ENCODE results near the gene TLE6.
"Not testable (repeated sequence)": the region's sequence is repeated elsewhere in the genome, so short reads cannot be mapped to it uniquely, and the experiment has no call there.

Gene TLE6

DNA sequence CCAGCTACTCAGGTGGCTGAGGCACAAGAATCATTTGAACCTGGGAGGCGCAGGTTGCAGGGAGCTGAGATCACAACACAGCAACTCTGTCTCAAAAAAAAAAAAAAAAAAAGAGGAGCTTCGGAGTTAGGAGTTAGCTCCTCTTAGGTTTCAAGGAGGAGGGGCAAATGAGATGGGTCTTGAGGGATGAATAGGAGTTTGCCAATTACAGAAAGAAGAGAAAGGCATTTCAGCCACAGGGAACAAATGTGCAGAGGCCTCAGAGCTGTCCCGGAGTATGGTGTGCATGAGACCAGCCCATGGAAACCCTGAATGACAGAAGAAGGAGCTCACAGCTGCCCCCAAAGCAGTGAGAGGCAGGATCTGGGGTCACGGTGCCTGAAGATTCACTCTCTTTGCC is 27.2 kb downstream of the TLE6 start:
- DNase-seq (ENCODE audit: low read depth in 2 of 2) = no peak

DNA sequence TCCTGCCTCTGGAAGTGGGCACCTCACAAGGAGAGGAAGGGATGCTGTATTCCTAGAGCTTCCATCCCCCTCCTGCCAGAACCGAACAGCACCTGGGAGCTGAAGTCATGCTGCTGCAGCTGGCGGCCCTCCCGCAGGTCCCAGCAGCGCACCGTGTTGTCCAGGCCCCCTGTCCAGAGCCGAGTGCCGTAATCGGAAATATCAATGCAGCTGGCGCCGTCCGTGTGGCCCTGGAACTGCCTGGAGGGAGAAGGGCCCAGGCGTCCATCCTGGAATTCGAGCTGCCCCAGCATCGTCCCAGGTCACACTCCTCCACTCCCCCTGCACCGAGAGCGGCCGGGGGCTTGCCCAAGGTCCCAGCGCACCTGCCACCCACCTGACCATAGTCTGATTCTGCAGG is 28.0 kb downstream of the TLE6 start:
- DNase-seq (ENCODE audit: low read depth in 2 of 2) = no peak

DNA sequence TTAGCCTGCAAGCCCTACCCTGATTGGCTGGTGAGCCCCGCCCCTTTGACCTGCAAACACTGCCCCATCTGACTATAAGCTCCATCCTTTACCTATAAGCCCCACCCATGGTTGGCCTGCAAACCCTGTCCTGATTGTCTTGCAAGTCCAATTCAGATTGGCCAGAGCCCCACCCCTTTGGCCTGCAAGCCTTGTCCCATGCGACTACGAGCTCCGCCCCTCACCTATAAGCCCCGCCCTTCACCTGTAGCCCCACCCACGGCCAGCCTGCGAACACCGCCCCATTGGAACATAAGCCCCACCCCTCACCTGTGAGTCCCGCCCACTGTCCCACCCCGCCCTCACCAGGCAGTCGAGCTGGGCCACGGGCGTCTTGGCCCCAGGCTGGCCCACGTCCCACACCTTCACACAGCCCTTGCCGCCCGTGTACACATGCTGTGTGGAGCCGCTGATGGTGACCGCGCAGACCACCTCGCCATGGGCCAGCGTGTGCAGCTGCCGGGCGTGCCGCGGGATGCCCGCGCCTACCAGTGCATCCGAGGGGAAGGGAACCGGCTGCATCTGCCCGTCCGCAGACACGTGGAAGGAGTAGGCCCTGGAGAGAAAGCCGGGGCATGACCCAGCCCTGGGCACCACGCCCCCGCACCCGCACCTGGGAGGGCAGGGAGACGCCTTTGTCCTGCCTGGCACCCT is 28.9 kb downstream of the TLE6 start:
- no peak for DNase-seq (ENCODE audit: low read depth in 2 of 2)

DNA sequence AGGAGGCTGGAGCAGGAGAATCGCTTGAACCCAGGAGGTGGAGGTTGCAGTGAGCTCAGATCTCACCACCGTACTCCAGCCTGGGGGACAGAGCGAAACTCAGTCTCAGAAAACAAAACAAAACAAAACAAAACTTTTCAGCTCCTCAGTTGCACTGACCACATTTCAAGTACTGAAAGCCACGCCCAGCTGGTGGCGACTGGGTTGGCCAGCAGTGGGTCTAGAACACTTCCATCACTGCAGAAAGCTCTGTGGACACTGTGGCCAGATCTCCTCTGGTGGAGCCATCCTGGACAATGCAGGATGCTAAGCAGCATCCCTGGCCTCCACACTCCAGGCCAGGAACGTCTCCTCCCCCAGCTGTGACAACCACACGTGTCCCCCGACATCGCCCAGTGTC is 30.6 kb downstream of the TLE6 start:
- DNase-seq (ENCODE audit: low read depth in 2 of 2) = no peak

DNA sequence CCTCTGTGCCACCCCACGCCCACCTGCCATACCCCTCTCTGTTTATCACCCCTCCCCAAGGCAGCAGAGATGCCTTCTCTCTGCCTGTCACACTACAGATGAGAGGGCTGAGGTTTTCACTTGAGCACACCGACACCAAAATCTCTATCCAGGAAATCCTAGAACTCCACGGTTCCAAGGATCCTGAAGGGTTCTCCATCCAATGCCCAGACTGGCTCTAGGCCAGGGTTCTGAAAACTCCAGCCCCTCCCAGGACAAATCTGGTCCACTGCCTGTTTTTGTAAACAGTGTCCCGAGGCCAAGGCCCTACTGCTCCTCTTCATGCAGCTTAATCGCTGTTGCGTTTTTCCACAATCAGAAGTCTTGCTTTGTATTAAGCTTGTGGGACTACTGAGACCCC is 31.6 kb downstream of the TLE6 start:
- DNase-seq (ENCODE audit: low read depth in 2 of 2) = no peak

DNA sequence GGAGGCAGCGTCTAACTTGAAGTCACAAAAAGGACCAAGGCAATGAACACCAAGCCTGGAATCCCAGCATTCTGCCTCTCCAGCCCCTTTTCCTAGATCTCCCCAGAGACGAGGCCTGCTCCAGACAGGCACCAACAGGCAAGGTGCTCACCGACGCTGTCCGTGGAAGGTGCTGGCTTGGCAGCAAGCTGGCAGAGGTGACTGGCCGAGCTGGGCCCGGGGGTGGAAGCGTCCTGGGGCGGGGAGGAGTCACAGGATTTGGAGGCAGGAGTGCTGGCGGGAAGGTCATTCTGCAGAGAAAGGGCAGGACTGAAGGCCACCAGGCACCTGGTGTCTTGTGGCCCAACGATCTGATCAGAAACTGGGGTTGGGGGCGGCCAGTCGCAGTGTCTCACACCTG is 33.5 kb downstream of the TLE6 start:
- DNase-seq (ENCODE audit: low read depth in 2 of 2) = no peak

DNA sequence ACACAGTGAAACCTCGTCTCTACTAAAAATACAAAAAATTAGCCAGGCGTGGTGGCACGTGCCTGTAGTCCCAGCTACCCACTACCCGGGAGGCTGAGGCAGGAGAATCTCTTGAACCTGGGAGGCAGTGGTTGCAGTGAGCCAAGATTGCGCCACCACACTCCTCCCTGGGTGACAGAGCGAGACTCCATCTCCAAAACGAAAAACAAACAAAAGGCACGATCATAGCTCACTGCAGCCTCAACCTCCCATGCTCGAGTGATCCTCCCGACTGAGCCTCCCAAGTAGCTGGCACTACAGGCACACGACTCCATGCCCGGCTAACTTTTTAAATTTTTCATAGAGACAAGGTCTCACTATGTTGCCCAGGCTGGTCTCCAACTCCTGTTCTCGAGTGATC is 34.7 kb downstream of the TLE6 start:
- not testable (repeated sequence) for DNase-seq (ENCODE audit: low read depth in 2 of 2)

DNA sequence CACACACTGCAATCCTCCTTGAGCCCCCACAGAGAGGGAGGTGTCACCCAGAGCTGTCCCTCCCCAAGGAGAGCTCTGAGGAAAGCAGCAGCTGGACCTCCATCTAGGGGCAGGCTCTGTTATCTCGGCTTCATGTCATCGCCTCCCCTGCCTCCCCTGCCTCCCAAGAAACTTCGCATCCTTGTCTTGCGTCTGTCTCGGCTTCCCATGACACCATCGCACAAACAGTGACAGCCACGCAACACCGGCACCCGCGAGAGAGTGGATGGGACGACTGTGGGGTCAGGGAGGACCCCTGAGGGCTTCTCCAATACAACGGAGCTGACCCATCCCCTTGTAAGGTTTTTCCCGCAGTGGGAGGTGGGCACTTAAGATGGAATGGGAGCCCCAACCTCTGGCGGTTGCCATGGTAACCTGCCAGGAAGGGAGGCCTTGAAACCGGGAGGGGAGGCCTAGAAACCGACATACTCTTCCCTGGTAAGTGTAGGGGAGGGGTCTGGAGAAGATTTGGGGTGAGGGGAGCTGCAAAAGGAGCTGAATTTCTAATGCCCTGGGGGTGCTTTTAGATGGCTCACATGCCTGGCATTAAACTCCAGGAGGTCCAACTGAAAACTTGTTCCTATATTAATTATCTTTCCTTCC is 35.4 kb downstream of the TLE6 start:
- no peak for DNase-seq (ENCODE audit: low read depth in 2 of 2)

DNA sequence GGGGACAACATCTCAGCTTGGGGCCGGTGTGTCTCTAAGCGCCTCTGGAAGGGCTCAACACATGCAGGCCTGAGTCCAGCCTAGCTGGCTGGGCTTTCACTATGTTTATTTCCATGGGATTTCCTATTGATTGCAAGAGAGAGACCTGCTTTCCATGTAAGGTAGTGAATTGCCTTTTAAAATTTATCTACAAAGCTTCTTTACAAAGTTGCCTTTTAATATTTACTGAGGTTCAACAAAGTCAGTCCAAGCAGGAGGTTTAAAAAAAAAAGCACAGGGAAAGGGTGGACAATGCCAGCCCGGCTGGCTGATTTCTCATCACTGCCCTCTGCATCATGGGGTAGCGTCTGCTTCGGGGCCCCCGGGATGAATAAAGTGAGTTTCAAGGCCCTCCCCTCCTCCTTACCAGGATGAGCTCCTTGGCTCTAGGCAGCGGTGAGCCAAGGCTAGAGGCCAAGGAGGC is 35.9 kb downstream of the TLE6 start:
- DNase-seq (ENCODE audit: low read depth in 2 of 2) = no peak

DNA sequence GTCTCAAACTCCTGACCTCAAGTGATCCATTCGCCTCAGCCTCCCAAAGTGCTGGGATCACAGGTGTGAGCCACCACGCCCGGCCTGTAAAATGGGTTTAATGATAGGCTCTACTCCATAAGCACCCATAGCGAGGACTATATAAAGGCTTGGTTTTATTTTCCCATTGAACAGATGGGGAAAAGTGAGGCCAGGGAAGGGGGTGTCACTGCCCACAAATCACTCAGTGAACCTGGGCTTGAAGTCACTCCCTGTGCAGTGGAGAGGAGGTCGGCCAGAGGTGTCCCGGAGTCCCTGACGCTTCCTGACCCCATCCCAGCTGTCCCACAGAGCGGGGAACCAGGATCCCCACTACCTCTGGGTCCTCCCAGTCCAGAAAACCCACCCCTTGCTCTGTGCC is 36.8 kb downstream of the TLE6 start:
- DNase-seq (ENCODE audit: low read depth in 2 of 2) = no peak

DNA sequence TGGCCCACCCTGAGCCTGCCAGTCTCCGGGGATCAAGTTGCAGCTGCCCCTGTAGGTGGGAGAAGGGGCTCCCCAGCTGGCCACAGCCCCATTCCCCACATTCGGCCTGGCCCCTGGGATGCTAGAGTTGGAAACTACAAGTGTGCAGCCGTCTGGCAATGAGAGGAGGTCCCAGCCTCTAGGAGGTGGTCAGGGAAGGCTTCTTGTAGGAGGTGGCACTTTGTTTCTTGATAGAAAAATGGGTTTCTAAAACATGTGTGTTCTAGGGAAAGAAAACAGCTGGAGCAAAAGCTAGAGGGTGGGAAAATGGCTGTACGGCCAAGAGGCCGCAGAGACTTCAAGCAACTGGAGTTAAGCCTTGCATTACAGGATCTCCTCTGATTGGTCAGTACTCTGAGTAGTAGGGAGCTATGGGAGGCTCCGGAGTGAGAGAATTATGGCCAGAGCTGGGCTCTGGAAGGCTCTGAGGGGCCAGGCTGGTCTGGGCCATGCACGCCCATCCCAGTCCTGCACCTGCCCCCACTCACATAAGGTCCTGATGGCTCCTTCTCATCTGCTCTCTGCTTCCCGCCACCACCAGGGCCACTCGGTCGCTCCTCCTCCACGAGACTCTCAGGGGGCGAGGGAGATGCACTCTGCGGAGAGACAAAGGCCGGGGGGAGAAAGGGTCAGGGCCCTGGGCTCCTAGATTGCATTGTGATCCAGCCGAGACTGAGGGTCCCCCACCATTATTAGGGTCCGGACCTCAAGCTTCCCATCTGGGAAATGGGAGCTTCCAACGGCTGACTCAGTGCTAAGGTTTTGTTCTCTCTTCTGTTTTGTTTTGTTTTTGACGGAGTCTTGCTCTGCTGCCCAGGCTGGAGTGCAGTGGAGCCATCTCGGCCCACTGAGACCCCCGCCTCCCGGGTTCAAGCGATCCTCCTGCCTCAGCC is 38.0 kb downstream of the TLE6 start:
- DNase-seq (ENCODE audit: low read depth in 2 of 2) = no peak

DNA sequence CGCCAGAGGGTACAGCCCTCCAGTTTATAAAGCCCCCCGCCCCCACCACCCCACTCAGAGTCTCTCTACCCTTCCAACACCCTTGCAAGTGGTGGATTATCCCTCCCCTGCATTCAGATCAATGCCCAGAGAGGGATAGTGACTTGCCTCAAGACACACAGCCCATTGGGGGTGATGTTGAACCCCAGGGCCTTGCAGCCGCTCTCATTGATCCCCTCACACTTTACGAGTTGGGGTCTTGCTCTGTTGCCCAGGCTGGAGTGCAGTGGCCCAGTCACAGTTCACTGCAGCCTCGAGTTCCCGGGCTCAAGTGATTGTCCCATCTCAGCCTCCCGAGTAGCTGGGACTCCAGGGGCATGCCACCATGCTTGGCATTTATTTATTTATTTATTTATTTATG is 40.6 kb downstream of the TLE6 start:
- no peak for DNase-seq (ENCODE audit: low read depth in 2 of 2)

DNA sequence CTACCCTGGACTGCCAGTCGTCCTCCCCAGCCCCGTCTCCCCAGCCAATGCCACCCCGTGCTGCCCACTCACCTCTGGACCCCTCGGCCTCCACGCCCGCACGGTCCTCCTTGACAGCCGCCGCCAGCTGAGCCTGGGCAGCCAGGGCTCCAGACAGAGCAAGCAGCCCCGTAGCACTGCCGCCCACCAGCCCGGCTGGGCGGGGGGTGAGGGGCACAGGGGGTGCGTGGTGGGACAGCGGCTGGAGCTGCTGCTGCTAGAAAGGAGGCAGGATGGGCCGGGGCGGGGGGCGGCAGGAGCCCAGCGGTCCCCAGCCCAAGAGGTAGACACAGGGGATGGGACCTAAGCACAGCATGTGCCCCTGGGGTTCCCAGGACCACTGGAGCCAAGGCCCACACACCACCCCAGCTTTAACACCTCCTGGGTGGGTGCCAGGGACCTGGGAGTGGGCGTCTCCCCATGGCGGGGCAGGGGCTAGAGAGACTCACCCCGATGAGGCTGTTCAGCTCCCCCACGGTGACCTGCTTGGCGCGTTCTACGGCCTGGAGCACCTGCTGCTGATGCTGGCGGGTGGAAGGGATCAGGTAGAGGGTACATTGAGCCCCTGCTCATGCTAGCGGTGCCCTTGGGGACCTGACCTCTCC is 42.0 kb downstream of the TLE6 start:
- DNase-seq (ENCODE audit: low read depth in 2 of 2) = no peak

DNA sequence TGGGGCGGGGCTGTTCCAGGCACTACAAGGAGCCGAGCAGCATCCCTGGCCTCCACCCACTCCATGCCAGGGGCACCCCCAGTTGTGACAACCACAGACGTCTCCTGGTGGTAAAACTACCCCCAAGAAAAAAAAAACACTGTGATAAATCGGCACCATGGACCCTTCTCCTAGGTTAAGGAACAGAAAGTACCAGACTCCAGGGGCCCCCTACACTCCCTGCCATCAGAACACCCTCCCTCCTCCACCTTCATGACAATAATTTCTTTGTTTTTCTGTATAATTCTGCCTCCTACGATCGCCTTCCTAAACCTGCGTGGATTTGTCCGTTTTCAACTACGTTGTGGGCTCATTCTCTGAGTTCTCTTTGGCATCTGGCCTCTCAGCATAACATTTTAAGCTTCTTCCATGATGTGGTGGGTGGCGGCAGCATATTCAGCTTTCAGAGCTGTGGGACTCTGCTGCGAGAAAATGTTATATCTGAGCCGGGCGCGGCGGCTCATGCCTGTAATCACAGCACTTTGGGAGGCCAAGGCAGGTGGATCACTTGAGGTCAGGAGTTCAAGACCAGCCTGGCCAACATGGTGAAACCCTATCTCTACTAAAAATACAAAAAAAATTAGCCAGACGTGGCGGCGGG is 43.1 kb downstream of the TLE6 start:
- no peak for DNase-seq (ENCODE audit: low read depth in 2 of 2)

DNA sequence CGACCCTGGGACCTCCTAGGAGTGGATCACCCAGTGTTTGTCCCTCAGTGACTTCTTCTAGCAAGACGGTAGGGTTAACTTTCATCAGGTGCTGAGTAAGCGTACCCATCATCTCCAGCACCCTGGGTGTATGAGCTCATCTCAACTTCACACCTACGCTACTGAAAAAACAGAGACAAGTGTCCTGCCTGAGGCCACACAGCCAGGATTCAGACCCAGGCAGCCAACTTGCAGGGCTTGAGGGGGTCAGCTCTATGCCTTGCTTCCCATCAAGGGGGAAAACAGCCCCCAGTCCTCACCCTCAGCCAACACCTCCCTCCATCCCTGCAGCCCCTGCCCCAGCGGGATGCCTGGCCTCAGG is 47.1 kb downstream of the TLE6 start:
- DNase-seq (ENCODE audit: low read depth in 2 of 2) = no peak

DNA sequence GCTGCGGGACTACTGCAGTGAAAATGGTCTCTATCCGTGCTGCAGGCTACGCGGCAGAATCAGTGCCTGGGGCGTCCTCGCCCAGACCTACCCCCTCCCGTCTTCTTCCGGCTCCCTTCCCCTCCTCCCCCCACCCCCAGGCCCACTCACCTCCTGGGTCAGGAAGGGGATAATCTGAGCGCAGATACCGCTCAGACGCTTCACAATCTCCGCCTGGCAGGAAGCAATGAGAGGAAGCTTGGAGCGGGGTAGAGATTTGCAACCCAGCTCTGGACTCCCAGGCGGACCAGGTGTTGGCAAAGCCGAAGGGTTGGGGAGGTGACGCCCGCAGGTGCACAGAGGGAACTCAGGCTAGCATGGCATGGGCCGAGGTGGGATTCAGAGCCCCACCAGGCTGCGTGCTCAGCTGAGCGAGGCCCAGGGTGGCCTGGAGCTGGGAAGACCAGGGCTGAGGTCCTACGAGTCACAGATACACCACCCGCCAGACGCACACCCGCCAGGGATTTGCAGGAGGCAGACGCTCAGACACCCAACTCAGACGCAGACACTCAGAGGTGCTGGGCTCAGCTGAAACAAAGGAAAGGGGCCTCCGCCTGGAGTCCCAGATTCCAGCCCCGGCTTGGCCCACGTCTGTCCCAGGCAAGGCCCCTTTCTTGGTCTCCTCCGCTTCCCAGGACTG is 47.6 kb downstream of the TLE6 start:
- no peak for DNase-seq (ENCODE audit: low read depth in 2 of 2)

DNA sequence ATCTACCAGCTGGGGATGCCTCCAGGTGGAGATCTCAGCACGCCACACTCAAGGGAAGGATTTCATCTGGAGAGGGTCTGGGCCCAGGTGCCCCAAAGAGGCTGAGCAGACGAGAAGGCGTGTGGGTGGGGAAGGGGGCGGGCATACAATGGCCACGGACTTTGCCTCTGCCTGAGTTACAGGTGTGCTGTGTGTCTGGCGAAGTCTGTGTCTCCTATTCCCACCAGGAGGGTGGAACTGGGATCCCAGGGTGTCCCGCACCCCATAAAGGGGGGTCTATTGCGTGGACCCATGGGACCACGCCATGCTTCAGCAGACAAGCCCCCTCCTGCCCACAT is 48.2 kb downstream of the TLE6 start:
- DNase-seq (ENCODE audit: low read depth in 2 of 2) = no peak

DNA sequence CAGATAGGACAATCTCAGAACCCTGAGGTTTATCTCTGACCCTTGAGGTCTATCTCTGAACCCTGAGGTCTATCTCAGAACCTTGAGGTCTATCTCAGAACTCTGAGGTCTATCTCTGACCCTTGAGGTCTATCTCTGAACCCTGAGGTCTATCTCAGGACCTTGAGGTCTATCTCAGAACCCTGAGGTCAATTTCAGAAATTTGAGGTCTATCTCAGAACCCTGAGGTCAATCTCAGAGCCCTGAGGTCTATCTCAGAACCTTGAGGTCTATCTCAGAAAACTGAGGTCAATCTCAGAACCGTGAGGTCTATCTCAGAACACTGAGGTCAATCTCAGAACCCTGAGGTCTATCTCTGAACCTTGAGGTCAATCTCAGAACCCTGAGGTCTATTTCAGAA is 49.4 kb downstream of the TLE6 start:
- DNase-seq (ENCODE audit: low read depth in 2 of 2) = no peak

DNA sequence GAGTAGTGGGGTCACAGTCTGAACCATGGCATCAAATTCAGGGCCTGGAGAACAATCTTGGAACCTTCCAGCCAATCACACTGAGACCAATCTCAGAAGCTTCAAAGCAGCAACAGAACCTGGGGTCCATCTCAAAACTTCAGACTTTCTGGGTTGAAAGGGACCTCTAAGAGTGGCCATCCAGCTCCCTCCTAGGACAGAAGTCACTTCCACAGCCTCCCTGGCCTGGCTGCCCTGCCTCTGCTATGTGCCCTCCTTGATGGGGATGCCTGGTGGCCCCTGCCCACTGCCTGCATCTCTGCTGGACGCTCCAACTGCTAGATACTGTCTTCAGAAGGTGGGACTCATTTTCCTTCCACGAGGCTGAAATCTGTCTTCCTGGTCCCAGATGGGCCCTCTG is 49.9 kb downstream of the TLE6 start:
- no peak for DNase-seq (ENCODE audit: low read depth in 2 of 2)

DNA sequence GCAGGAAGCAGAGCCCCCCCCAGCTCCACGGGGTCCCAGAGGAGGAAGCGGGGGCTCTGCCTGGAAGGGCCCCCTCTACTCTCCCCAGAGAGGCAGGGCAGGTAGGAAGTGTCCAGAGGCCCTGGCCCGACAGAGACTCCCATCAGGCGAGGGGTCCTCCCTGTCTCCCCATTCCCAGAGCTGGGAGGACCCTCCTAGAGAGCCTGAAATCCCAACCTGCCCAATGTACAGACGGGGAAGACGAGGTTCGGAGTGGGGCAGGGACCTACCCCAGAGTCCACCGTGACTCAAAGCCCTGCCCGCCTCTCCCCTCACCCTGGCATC is 50.6 kb downstream of the TLE6 start:
- DNase-seq (ENCODE audit: low read depth in 2 of 2) = no peak

DNA sequence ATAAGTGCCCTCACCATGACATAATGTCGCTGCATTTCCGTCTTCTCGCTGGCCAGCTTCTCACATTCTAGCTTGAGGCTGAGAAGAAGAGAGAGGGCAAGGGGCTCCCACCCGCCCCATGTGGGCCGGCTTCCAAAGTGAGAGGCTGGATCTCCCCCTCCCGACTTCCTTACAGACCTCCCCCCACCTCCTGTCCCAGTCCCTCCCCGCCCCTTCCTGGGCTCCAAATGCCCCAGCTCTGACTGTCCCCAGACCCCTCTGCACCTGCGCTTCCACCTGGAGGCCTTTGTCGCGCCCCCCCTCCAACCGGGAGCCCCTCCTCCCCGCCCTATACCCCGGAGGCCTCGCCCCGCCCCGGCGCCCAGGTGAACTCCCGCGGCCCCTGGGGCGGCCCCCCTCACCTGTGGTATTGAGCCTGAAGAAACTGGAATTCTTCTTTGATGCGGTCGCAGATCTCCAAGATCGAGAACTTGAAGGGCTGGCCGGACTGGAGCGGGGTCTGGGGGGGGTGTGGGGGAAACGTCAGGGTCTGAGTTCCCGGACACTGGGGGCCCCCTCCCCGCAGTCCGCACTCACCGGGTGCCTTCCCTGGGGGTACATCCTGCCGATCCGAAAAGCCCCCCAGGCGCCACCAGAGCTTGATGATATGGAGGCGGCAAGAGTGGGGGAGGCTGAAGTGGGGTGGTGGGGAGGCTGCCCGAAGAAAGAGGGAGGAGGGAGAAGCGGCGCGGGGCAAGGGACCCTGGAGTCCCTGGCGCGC is 51.1 kb downstream of the TLE6 start:
- no peak for DNase-seq (ENCODE audit: low read depth in 2 of 2)

Measured in activated CD4-positive, alpha-beta T cell treated with anti-CD3 and anti-CD28 coated beads for 24 hours (primary cell).